ENCODE data around the gene RPL10A. TPM values are rescaled to one million over a fixed set of nuclear protein-coding genes. Genes with fewer than 3 reads are reported as not detected.

Gene RPL10A
- total and polyA plus RNA-seq, 2 of the 8 experiments (the other 6 are each of a cell fraction or from before 2014, with no cell fraction given), result 1,893 to 2,948 TPM

- TF ChIP-seq SAP30 (IDR thresholded peaks at IDR 0.05; ENCODE audit: insufficient read depth, insufficient replicate concordance, low read length) (no peak), KDM1A (IDR thresholded peaks at IDR 0.05; ENCODE audit: borderline replicate concordance, low read length) (no peak), SRF (IDR thresholded peaks at IDR 0.05; ENCODE audit: low read depth, low read length) (no peak), RFX5 (IDR thresholded peaks at IDR 0.05; ENCODE audit: borderline replicate concordance, low read depth, low read length) (no peak)
These were observed 38.7 kb upstream of the RPL10A start (continued) for GRCh38 chr6:35429463-35429862.

Measured in H1 (cell line).